IPS-20b (cell line): Measurements from ENCODE around the gene PAMR1.

Experiments used
- H3K27ac ChIP-seq: one replicate; pipeline ENCODE4 v1.5.1; 2013; ENCODE audit warnings: low read length
- H3K27me3 ChIP-seq: 2 replicates; pipeline ENCODE4 v1.6.1; 2013; ENCODE audit warnings: mild to moderate bottlenecking, low read length, inconsistent platforms; ENCODE audit not compliant: insufficient read depth
- H3K36me3 ChIP-seq: 2 replicates; pipeline ENCODE4 v1.6.1; 2013; ENCODE audit warnings: low read depth, mild to moderate bottlenecking, inconsistent platforms, low read length, moderate library complexity; ENCODE audit not compliant: insufficient read depth
- H3K4me1 ChIP-seq: 2 replicates; pipeline ENCODE4 v1.6.1; 2013; ENCODE audit warnings: mild to moderate bottlenecking, control low read depth, inconsistent platforms, low read length, moderate library complexity; ENCODE audit not compliant: insufficient read depth
- H3K4me3 ChIP-seq: 2 replicates; pipeline ENCODE4 v1.5.1; 2013; ENCODE audit warnings: mild to moderate bottlenecking, low read length, inconsistent platforms
- H3K9ac ChIP-seq: 2 replicates; pipeline ENCODE4 v1.6.1; 2013; ENCODE audit warnings: low read depth, mild to moderate bottlenecking, inconsistent platforms, low read length, moderate library complexity
- H3K9me3 ChIP-seq: 2 replicates; pipeline ENCODE4 v1.6.1; 2013; ENCODE audit warnings: mild to moderate bottlenecking, low read depth, low read length, inconsistent platforms; ENCODE audit not compliant: insufficient read depth

The PAMR1 gene

GRCh38 chr11:35414311-35414710 is 111.1 kb downstream of the PAMR1 start:
- Histone ChIP-seq H3K4me1 (peaks cover 4% of the 10 kb centered on the region; the same call in 1 of the 2 replicates), H3K9me3 (no peaks in the 10 kb centered on the region), H3K4me3 (no peak overlapping the region), H3K27ac (no peak overlapping the region), H3K27me3 (peaks cover 56% of the 10 kb centered on the region), H3K9ac (no peak overlapping the region), H3K36me3 (no peaks in the 10 kb centered on the region)

- Histone ChIP-seq H3K4me1 (peaks cover 4% of the 10 kb centered on the region; the same call in 1 of the 2 replicates), H3K9ac (no peak overlapping the region), H3K36me3 (no peaks in the 10 kb centered on the region), H3K27me3 (peaks cover 49% of the 10 kb centered on the region), H3K9me3 (no peaks in the 10 kb centered on the region), H3K27ac (no peak overlapping the region), H3K4me3 (no peak overlapping the region)
Measured at GRCh38 chr11:35413598-35413997, 111.8 kb downstream of the PAMR1 start.

- Histone ChIP-seq H3K27me3 (peaks cover 36% of the 10 kb centered on the region), H3K9ac (no peak overlapping the region), H3K27ac (no peak overlapping the region), H3K4me3 (no peak overlapping the region), H3K36me3 (no peaks in the 10 kb centered on the region), H3K9me3 (no peaks in the 10 kb centered on the region), H3K4me1 (no peaks in the 10 kb centered on the region)
Measured at GRCh38 chr11:35412285-35412684, 113.1 kb downstream of the PAMR1 start.

- H3K9me3 ChIP-seq = no peaks in the 10 kb centered on the region
- no peaks in the 10 kb centered on the region for H3K27me3 ChIP-seq
- H3K27ac ChIP-seq = no peak overlapping the region
- no peaks in the 10 kb centered on the region for H3K4me1 ChIP-seq
- no peaks in the 10 kb centered on the region for H3K36me3 ChIP-seq
- H3K9ac ChIP-seq = no peak overlapping the region
- no peak overlapping the region for H3K4me3 ChIP-seq
Measured at GRCh38 chr11:35407041-35407440, 118.4 kb downstream of the PAMR1 start.

- H3K4me1 ChIP-seq = peaks cover 6% of the 10 kb centered on the region; the same call in 1 of the 2 replicates
- H3K27me3 ChIP-seq = no peaks in the 10 kb centered on the region
- H3K9ac ChIP-seq = no peak overlapping the region
- no peak overlapping the region for H3K27ac ChIP-seq
- H3K9me3 ChIP-seq = no peaks in the 10 kb centered on the region
- no peaks in the 10 kb centered on the region for H3K36me3 ChIP-seq
- no peak overlapping the region for H3K4me3 ChIP-seq
Measured at GRCh38 chr11:35404388-35404775, 121.0 kb downstream of the PAMR1 start.

GRCh38 chr11:35403765-35404387 is 121.5 kb downstream of the PAMR1 start:
- H3K9ac ChIP-seq = no peak overlapping the region
- no peaks in the 10 kb centered on the region for H3K27me3 ChIP-seq
- no peaks in the 10 kb centered on the region for H3K36me3 ChIP-seq
- no peaks in the 10 kb centered on the region for H3K9me3 ChIP-seq
- peaks cover 6% of the 10 kb centered on the region; the same call in 1 of the 2 replicates for H3K4me1 ChIP-seq
- no peak overlapping the region for H3K27ac ChIP-seq
- no peak overlapping the region for H3K4me3 ChIP-seq

- H3K27ac ChIP-seq = no peak overlapping the region
Measured at GRCh38 chr11:35402751-35403660, 122.4 kb downstream of the PAMR1 start.

GRCh38 chr11:35398881-35399280 is 126.5 kb downstream of the PAMR1 start:
- Histone ChIP-seq H3K27ac (no peak overlapping the region), H3K36me3 (no peaks in the 10 kb centered on the region), H3K9ac (no peak overlapping the region), H3K9me3 (no peaks in the 10 kb centered on the region), H3K4me3 (no peak overlapping the region), H3K4me1 (peaks cover 6% of the 10 kb centered on the region; the same call in 1 of the 2 replicates), H3K27me3 (no peaks in the 10 kb centered on the region)

More at GRCh38 chr11:35402751-35403660, 122.4 kb downstream of the PAMR1 start:
- no peaks in the 10 kb centered on the region for H3K27me3 ChIP-seq
- H3K4me3 ChIP-seq = no peak overlapping the region
- H3K9me3 ChIP-seq = no peaks in the 10 kb centered on the region
- H3K36me3 ChIP-seq = no peaks in the 10 kb centered on the region
- H3K9ac ChIP-seq = no peak overlapping the region
- peaks cover 6% of the 10 kb centered on the region; the same call in 1 of the 2 replicates for H3K4me1 ChIP-seq

GRCh38 chr11:35394941-35395340 is 130.5 kb downstream of the PAMR1 start:
- H3K4me3 ChIP-seq = no peak overlapping the region
- no peaks in the 10 kb centered on the region for H3K27me3 ChIP-seq
- no peaks in the 10 kb centered on the region for H3K9me3 ChIP-seq
- H3K27ac ChIP-seq = no peak overlapping the region
- no peak overlapping the region for H3K9ac ChIP-seq
- no peaks in the 10 kb centered on the region for H3K36me3 ChIP-seq
- H3K4me1 ChIP-seq = no peaks in the 10 kb centered on the region

- no peak overlapping the region for H3K9ac ChIP-seq
- no peaks in the 10 kb centered on the region for H3K36me3 ChIP-seq
- H3K27me3 ChIP-seq = no peaks in the 10 kb centered on the region
- no peak overlapping the region for H3K4me3 ChIP-seq
- H3K4me1 ChIP-seq = no peaks in the 10 kb centered on the region
- H3K27ac ChIP-seq = no peak overlapping the region
- no peaks in the 10 kb centered on the region for H3K9me3 ChIP-seq
Measured at GRCh38 chr11:35393098-35393497, 132.3 kb downstream of the PAMR1 start.

GRCh38 chr11:35391922-35392688 is 133.3 kb downstream of the PAMR1 start:
- Histone ChIP-seq H3K4me3 (no peak overlapping the region), H3K9ac (no peak overlapping the region), H3K27ac (no peak overlapping the region)

More at GRCh38 chr11:35391922-35392688, 133.3 kb downstream of the PAMR1 start:
- no peaks in the 10 kb centered on the region for H3K4me1 ChIP-seq
- no peaks in the 10 kb centered on the region for H3K36me3 ChIP-seq
- no peaks in the 10 kb centered on the region for H3K27me3 ChIP-seq
- no peaks in the 10 kb centered on the region for H3K9me3 ChIP-seq
